ENCODE measurements around the gene PALM2AKAP2. TPM values are rescaled to one million over a fixed set of nuclear protein-coding genes. Genes with fewer than 3 reads are reported as not detected.
A peak's percentile ranks its signal among the peaks of the same experiment; 100 is the strongest.

PALM2AKAP2 gene
- total and polyA plus RNA-seq, 2 experiments from 2014 or later, result 2.7 to 7.0 TPM

GRCh38 chr9:109789971-109790370 is 10.0 kb downstream of the PALM2AKAP2 start:
- Histone ChIP-seq H3K4me3 (no peak overlapping the region), H3K36me3 (replicated peaks; ENCODE audit: insufficient read depth, low read depth) (no peaks in the 10 kb centered on the region), H3K79me2 (peaks cover 5% of the 10 kb centered on the region), H4K20me1 (ENCODE audit: insufficient read depth, poor library complexity, severe bottlenecking) (no peaks in the 10 kb centered on the region), H3K27me3 (no peaks in the 10 kb centered on the region), H3K4me2 (peak overlapping the region; percentile 1), H3K4me1 (ENCODE audit: insufficient read depth) (peaks cover 43% of the 10 kb centered on the region), H3K9me3 (ENCODE audit: low read depth) (no peaks in the 10 kb centered on the region), H3K27ac (no peak overlapping the region), H2AFZ (no peak overlapping the region), H3K9me2 (replicated peaks; ENCODE audit: insufficient read depth) (no peaks in the 10 kb centered on the region)
- no peak for DNase-seq (ENCODE audit: low spot score)
- 47% methylated on average over 3 of the region's 3 CpGs for WGBS (ENCODE audit: low lambda C conversion rate, missing lambda C conversion rate)
- no peak for TF ChIP-seq EZH2 (IDR thresholded peaks at IDR 0.05; ENCODE audit: borderline replicate concordance)
- no peak for TF ChIP-seq CTCF (IDR thresholded peaks at IDR 0.05; ENCODE audit: poor library complexity)
- TF ChIP-seq EZH2phosphoT487 (IDR thresholded peaks at IDR 0.05; ENCODE audit: low read depth, severe bottlenecking, unreplicated experiment), result no peak

- Histone ChIP-seq H3K36me3 (replicated peaks; ENCODE audit: insufficient read depth, low read depth) (no peaks in the 10 kb centered on the region), H3K4me3 (no peak overlapping the region), H3K27ac (peak overlapping the region; percentile 9), H2AFZ (no peak overlapping the region), H3K27me3 (no peaks in the 10 kb centered on the region), H3K9me2 (replicated peaks; ENCODE audit: insufficient read depth) (no peaks in the 10 kb centered on the region), H3K4me1 (ENCODE audit: insufficient read depth) (peaks cover 43% of the 10 kb centered on the region), H3K4me2 (no peak overlapping the region), H3K9me3 (ENCODE audit: low read depth) (no peaks in the 10 kb centered on the region), H3K79me2 (peaks cover 5% of the 10 kb centered on the region), H4K20me1 (ENCODE audit: insufficient read depth, poor library complexity, severe bottlenecking) (no peaks in the 10 kb centered on the region)
- TF ChIP-seq EZH2 (IDR thresholded peaks at IDR 0.05; ENCODE audit: borderline replicate concordance), result no peak
- no peak for TF ChIP-seq EZH2phosphoT487 (IDR thresholded peaks at IDR 0.05; ENCODE audit: low read depth, severe bottlenecking, unreplicated experiment)
- no peak for TF ChIP-seq CTCF (IDR thresholded peaks at IDR 0.05; ENCODE audit: poor library complexity)
- 84% methylated on average over 6 of the region's 6 CpGs for WGBS (ENCODE audit: low lambda C conversion rate, missing lambda C conversion rate)
- DNase-seq (ENCODE audit: low spot score), result no peak
These were observed 11.1 kb downstream of the PALM2AKAP2 start for GRCh38 chr9:109791003-109791677.

- TF ChIP-seq EZH2phosphoT487 (IDR thresholded peaks at IDR 0.05; ENCODE audit: low read depth, severe bottlenecking, unreplicated experiment) (no peak), EZH2 (IDR thresholded peaks at IDR 0.05; ENCODE audit: borderline replicate concordance) (no peak), CTCF (IDR thresholded peaks at IDR 0.05; ENCODE audit: poor library complexity) (no peak)
- H3K27me3 ChIP-seq, result no peaks in the 10 kb centered on the region
- H3K79me2 ChIP-seq, result peaks cover 5% of the 10 kb centered on the region
- no peak overlapping the region for H3K27ac ChIP-seq
- no peaks in the 10 kb centered on the region for H4K20me1 ChIP-seq (ENCODE audit: insufficient read depth, poor library complexity, severe bottlenecking)
- H3K9me2 ChIP-seq (replicated peaks; ENCODE audit: insufficient read depth), result no peaks in the 10 kb centered on the region
- H3K4me2 ChIP-seq, result no peak overlapping the region
- no peaks in the 10 kb centered on the region for H3K36me3 ChIP-seq (replicated peaks; ENCODE audit: insufficient read depth, low read depth)
- H2AFZ ChIP-seq, result no peak overlapping the region
- no peak overlapping the region for H3K4me3 ChIP-seq
- peaks cover 43% of the 10 kb centered on the region for H3K4me1 ChIP-seq (ENCODE audit: insufficient read depth)
- 76% methylated on average over 1 of the region's 1 CpG for WGBS (ENCODE audit: low lambda C conversion rate, missing lambda C conversion rate)
- no peaks in the 10 kb centered on the region for H3K9me3 ChIP-seq (ENCODE audit: low read depth)
- no peak for DNase-seq (ENCODE audit: low spot score)
These were observed 11.7 kb downstream of the PALM2AKAP2 start for GRCh38 chr9:109791747-109792146.
